Uterus (tissue), 2 donors: Measurements from ENCODE around the gene LRIT1.

Source experiments
- POLR2A ChIP-seq, 2 donors: fragments of 450-650 bp; IDR thresholded peaks; one replicate each; pipeline ENCODE4 v1.6.1; 2016; ENCODE audit warnings: antibody characterized with exemption in 2 of 2, mild to moderate bottlenecking in 1 of 2, moderate library complexity in 1 of 2
- TF ChIP-seq, protein P1 (sequence below), 4 experiments: fragments of 200-600 bp in 2 of 4; fragments of 450-650 bp in 2 of 4; sonication (generic) in 2 of 4; IDR thresholded peaks; one replicate each; pipeline ENCODE4 v1.5.1; 2016 to 2019; ENCODE audit warnings: antibody characterized with exemption in 4 of 4, mild to moderate bottlenecking in 2 of 4, moderate library complexity in 1 of 4

DNA sequence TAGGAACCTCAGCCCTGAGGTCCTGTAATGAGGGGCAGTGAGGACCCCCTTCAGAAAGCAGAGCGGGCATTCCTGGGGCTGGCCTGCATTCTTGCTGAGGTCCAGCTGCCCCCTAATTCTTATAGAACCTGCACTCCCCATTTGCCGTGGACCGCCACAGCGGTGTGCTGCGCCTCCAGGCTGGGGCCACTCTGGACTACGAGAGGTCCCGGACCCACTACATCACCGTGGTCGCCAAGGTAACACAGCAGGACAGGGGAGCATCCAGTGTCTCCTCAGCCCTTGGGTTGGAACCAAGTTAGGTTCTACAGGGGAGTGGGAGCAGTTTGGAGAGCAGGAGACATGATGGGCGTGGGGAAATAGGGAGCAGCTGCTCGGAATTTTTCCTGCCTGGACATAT, 39.7 kb downstream of the LRIT1 start:
- no peak for TF ChIP-seq POLR2A (IDR thresholded peaks at IDR 0.05)
- TF ChIP-seq, protein P1, sequence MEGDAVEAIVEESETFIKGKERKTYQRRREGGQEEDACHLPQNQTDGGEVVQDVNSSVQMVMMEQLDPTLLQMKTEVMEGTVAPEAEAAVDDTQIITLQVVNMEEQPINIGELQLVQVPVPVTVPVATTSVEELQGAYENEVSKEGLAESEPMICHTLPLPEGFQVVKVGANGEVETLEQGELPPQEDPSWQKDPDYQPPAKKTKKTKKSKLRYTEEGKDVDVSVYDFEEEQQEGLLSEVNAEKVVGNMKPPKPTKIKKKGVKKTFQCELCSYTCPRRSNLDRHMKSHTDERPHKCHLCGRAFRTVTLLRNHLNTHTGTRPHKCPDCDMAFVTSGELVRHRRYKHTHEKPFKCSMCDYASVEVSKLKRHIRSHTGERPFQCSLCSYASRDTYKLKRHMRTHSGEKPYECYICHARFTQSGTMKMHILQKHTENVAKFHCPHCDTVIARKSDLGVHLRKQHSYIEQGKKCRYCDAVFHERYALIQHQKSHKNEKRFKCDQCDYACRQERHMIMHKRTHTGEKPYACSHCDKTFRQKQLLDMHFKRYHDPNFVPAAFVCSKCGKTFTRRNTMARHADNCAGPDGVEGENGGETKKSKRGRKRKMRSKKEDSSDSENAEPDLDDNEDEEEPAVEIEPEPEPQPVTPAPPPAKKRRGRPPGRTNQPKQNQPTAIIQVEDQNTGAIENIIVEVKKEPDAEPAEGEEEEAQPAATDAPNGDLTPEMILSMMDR (IDR thresholded peaks at IDR 0.05) = no peak
